Measurements from ENCODE around the gene PIGQ.

Gene PIGQ

DNA sequence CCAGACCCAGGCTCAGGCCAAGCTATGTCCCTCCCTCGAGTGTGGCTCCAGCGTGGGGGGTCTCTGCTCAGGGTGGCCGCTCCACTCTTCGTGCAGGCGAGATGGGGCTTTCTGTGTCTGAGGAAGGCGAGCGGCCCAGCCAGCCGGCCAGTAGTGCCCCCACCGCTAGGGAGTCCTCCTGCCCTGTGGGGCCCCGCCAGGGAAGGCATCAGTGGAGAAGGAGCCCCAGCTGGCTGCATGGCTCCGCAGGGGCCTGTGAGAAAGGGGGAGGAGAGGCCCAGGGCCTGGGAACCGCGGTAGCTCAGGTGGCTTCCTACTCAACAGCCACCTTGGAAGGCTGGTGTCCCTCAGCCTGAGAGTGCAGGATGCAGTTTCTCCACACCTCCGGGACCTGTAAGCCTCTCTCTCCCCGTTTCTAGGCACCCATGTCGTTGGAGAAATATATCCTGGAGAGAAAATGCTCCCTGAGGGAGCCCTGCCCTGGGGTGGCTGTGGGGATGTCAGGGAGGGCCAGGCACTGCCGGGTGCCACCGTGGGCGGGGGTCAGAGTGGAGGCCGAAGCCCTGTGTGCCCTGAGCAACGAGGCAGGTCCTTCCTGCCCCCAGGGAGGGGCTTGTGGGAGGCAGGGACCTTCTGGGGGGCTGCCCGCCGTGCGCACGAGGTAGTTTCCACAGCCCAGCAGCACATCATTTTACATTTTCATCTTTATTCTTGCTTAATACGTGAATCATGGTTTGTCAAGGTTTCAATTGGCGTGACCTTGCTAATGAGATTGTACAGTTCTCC, 3.3 kb downstream of the PIGQ start:
- no peak for DNase-seq

DNA sequence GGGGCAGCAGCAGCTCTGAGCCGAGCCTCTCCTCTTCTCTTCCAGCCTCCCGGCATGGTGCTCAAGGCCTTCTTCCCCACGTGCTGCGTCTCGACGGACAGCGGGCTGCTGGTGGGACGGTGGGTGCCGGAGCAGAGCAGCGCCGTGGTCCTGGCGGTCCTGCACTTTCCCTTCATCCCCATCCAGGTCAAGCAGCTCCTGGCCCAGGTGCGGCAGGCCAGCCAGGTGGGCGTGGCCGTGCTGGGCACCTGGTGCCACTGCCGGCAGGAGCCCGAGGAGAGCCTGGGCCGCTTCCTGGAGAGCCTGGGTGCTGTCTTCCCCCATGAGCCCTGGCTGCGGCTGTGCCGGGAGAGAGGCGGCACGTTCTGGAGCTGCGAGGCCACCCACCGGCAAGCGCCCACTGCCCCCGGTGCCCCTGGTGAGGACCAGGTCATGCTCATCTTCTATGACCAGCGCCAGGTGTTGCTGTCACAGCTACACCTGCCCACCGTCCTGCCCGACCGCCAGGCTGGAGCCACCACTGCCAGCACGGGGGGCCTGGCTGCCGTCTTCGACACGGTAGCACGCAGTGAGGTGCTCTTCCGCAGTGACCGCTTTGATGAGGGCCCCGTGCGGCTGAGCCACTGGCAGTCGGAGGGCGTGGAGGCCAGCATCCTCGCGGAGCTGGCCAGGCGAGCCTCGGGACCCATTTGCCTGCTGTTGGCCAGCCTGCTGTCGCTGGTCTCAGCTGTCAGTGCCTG, 4.4 kb downstream of the PIGQ start:
- DNase-seq = no peak

DNA sequence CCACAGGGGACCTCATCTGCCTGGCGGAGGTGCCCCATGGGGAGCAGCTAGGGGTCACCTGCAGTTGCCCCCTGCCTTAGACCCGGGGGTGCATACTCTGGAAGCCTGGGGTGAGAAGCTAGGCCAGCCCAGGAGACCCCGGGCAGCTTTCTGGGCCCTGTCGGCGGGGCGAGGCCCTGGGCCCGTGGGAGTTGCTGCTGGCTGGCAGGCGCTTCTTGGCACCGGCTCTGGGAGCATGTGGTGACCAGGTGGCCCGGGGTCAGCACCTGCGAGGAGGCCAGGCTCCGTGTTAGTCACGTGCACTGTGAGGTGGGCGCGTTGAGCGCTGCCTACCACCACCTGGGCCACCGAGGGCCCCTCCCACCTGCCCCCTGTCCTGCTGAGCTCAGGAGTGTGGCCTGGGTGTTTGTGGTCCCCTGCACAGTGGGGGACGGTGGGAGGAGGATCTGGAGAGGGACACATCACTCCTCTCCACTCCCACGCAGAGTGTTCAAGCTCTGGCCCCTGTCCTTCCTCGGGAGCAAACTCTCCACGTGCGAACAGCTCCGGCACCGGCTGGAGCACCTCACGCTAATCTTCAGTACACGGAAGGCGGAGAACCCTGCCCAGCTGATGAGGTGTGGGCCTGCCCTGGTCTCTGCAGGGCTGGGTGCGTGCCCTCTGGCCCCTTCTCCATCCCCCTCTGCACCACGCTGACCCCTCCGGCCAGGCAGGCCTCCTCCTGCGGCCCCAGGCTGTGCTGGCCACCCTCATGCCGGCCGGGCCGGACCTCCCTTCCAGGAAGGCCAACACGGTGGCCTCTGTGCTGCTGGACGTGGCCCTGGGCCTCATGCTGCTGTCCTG, 5.8 kb downstream of the PIGQ start:
- DNase-seq = no peak

GRCh38 chr16:576197-576822, 6.5 kb downstream of the PIGQ start:
- DNase-seq = no peak

GRCh38 chr16:576823-577201, 7.0 kb downstream of the PIGQ start:
- DNase-seq = no peak

DNA sequence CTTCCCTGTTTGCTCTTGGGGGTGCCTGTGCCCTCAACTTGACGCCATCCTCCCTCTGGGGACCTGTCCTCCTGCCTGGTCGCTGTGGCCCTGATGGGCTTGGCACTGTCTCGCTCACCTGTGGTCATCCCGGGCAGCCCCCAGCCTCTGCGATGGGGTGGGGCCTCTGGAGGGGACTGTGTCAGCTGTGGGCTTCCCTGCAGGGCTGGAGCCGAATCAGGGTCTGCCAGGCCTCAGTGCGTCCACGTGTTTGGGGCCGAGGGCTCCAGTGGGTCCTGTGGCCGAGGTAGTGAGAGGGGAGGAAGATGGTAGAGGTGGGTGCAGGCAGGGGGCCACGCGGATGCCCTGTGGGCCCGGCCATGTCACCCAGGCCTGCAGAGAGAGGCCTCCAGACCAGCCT, 8.0 kb downstream of the PIGQ start:
- DNase-seq = no peak

DNA sequence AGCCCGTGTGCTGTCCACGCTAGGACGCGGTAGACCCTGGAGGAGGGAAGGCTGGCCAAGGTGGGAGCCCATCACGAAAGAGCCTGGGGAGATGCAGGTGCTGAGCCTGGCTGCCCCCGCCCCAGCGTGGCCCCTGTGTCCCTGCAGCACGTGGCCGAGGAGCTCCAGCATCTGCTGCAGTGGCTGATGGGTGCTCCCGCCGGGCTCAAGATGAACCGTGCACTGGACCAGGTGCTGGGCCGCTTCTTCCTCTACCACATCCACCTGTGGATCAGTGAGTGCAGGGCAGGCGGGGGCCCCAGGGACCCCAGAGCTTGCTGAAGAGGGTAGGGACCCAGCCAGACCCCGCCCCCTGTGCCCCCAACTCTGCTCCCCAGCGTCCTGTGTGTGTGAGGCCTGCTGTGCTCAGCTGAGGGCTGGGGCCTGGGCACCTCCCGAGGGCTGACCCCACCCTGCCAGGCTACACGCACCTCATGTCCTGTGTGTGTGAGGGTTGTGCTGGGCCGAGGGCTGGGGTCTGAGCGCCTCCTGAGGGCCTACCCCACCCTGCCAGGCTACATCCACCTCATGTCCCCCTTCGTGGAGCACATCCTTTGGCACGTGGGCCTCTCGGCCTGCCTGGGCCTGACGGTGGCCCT, 8.6 kb downstream of the PIGQ start:
- no peak for DNase-seq

GRCh38 chr16:578870-579405, 9.2 kb downstream of the PIGQ start:
- peak; percentile 24 for DNase-seq

DNA sequence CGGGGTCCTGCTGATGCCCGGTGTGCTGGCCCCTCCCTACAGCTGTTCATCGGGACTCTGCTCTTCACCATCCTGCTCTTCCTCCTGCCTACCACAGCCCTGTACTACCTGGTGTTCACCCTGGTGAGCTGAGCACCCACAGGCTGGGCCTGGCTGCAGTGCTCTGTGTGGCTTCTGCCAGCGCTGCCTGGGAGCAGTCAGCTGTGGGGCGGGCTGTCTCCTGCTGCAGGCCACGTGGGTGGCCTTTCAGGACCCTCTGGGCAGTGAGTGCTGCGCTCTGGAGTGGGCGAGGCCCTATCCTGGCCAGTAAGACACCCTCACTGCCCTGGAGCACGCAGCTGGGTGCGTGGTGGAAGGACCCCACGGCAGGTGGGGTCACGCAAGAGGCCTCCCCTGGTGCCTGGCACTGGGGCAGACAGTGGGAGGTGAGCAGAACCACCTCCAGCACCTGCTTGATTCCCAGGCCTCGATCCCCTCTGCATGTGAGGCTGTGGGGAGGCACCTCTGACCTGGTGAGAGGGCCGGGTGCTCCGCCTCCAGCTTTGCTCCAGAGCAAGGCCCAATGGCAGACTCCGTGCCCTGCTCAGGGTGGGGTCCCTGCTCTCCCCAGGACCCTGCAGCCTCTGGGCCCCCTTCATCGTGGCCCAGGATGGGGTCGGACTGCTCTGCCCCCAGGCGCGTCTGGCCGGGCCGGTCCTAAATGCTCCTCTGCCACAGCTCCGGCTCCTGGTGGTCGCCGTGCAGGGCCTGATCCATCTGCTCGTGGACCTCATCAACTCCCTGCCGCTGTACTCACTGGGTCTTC, 10.6 kb downstream of the PIGQ start:
- no peak for DNase-seq

DNA sequence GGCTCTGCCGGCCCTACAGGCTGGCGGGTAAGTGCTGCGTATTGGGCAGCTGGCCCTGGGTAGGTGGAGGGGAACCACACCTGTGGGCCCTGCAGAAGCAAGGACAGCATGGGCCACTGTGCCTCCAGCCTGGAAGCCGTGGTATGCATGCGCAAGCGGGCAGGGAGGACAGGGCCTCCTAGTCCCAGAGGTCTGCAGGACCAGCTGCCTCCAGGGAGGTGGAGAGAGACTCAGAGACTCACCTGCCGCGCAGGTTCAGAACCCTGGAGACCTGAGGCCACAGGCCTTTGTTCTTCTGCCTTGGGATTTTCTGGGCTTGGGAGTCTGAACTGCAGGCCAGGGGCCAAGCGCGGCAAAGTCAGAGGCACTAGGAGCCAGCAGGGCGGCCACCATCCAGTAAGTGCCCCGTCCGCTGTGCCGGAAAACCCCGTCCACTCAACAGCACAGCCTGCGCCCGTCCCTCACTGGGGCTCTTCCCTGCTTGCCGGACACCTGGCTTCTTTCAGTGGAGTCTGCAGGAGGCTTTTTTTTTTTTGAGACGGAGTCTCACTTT, 11.3 kb downstream of the PIGQ start:
- DNase-seq = no peak

- no peak for DNase-seq
Measured at GRCh38 chr16:582218-582613, 12.4 kb downstream of the PIGQ start.

GRCh38 chr16:582614-583331, 13.0 kb downstream of the PIGQ start:
- DNase-seq = no peak

DNA sequence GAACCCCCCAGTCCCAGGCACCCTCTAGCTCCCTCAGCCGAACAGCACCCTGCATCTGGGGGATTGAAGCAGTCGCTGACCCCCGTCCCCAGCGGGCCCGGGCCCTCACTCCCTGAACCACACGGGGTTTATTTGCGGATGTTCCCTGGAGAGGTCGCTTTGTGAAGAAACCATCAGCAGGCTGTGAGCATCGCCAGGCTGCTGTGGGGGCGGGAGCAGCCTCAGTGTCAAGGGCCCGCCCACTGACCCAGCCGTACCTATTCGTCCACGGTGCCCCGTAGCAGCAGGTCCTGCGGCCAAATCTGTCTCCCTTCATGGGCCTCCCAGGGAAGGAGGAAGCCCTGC, 13.7 kb downstream of the PIGQ start:
- DNase-seq = no peak

DNA sequence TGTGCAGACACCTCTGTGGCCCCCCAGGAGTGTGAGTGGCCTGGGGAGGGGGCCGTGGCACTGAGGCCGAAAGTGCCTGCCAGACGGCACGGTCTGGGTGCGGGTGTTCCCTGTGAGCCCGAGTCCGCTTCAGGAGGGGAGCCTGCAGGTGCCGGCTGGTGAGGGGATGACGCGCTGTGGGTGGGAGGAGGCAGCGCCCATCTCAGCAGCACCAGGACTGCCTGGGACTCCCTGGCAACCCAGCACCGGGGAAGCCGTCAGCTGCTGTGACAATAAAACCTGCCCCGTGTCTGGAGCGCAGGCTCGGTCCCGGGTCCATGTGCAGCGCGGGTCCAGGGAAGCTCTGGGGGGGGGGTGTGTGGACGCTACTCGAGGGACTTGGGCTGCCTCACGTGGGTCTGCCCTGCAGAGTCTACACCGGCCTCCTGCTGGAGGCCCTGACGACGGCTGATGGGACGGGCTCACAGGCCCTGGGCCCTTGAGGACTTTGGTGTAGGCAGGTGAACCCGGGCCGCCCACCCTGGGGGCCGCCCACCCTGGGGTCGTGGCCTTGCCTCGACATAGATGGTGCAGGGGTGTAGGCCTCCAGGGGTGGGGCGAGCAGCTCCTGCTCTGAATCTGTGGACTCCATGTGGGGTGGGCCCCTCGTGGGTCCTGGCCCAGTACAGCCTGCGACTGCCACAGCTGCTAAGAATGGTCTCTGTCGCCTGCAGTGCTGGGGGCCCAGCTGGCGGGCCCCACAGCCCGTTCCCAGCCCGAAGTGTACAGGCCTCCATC, 14.2 kb downstream of the PIGQ start:
- no peak for DNase-seq

- no peak for DNase-seq
Measured at GRCh38 chr16:585351-585750, 15.6 kb downstream of the PIGQ start.

GRCh38 chr16:586047-586644, 16.4 kb downstream of the PIGQ start:
- no peak for DNase-seq

DNA sequence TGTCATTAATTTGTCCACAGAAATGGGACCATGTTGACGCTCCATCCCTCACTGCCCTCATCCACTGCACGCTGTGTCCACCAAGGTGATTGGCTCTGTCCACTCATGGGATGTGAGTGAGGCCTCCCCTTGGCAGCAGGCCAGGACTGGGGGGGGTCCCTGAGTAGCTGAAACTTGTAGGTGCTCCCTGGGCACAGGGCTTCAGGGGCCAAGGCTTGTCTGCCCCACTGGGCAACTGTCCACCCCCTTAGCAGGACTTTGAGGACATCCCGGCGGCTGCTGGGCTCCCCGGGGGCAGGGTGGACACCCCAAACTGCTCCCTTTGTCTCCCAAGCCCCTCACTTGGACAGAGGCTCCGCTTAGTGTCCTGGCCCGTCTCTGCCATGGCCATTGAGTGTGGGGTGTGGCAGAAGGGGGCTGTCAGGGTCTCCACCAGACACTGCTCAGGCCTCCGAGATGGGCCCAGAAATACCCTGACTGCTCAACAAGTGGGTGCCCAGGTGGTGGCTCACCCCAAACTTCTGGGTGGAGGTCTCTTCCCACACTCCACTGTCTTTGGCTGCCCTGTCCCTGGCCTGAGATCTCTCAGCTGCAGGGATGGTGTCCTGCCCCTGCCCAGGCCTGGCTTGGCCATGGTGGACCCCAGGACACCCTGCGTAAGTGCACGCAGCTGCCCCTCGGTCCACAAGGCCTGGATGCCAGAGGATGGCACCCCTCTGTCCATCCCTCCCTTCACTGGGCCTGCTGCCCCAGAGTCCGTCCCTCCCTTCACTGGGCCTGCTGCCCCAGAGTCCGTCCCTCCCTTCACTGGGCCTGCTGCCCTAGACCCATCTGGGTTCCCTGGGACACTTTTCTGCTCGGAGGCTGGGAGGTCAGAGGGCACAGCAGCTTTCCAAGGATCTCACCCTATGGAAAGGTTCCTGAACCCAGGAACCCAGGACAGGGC, 17.1 kb downstream of the PIGQ start:
- DNase-seq = no peak

DNA sequence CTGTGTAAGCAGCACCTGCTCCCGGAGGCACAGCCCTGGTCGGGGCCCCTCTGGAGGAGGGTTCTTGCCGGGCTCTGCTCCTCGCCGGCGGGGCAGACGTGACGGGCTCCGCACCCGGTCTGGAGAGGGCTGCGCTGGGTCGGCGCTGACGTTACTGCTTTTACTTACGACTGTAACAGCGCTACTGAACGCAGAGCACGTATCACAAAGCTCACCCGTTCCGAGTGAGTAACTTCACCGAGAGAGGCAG, 18.8 kb downstream of the PIGQ start:
- no peak for DNase-seq
